ENCODE measurements around the gene PRPF38B.
A peak's percentile ranks its signal among the peaks of the same experiment; 100 is the strongest.

The PRPF38B gene

GRCh38 chr1:108745980-108746381 lies 53.9 kb downstream of the PRPF38B start:
- DNase-seq (ENCODE audit: low read depth), result no peak
- TF ChIP-seq CTCF (conservative IDR thresholded peaks at IDR 0.05; ENCODE audit: low read length), result no peak
- H3K4me3 ChIP-seq (ENCODE audit: low read length), result peak overlapping the region; percentile 16; the same call in 1 of the 2 replicates

GRCh38 chr1:108746382-108747170 lies 54.5 kb downstream of the PRPF38B start, which contains the start of gene STXBP3:
STXBP3 (plus strand) TSS chr1:108746674; CDS start chr1:108746738, 64 bp downstream.
- peak within 1 kb of the TSS; percentile 95 for H3K4me3 ChIP-seq (ENCODE audit: low read length)
- TF ChIP-seq CTCF (conservative IDR thresholded peaks at IDR 0.05; ENCODE audit: low read length), result peak; percentile 90
- peak; percentile 97 for DNase-seq (ENCODE audit: low read depth)

GRCh38 chr1:108747171-108747850 lies 55.2 kb downstream of the PRPF38B start:
- peak overlapping the region; percentile 95 for H3K4me3 ChIP-seq (ENCODE audit: low read length)
- no peak for TF ChIP-seq CTCF (conservative IDR thresholded peaks at IDR 0.05; ENCODE audit: low read length)
- DNase-seq (ENCODE audit: low read depth), result peak; percentile 87

GRCh38 chr1:108747898-108748297 lies 55.8 kb downstream of the PRPF38B start:
- H3K4me3 ChIP-seq (ENCODE audit: low read length), result peak overlapping the region; percentile 95
- no peak for TF ChIP-seq CTCF (conservative IDR thresholded peaks at IDR 0.05; ENCODE audit: low read length)
- no peak for DNase-seq (ENCODE audit: low read depth)

DNA sequence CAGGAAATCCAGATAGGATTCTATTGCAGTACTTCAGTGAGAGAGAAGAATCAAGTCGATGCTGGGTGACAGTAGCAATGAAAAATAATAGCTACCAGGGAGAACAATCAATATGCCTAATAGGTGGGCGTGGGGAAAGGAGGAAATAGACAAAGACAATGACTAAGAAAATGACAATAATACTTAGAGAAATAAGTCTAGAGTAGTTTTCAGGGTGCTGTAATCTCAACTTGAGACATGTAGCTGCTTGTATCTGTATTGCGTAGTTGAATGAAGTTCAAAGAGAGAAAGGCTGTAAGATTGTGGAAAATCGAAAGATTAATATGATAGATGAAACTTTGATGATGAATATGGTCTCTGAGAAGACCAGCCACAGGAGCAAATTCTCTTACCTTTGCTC lies 57.0 kb downstream of the PRPF38B start:
- DNase-seq (ENCODE audit: low read depth), result no peak
- no peak overlapping the region for H3K4me3 ChIP-seq (ENCODE audit: low read length)
- no peak for TF ChIP-seq CTCF (conservative IDR thresholded peaks at IDR 0.05; ENCODE audit: low read length)

- TF ChIP-seq CTCF (conservative IDR thresholded peaks at IDR 0.05; ENCODE audit: low read length), result no peak
- no peak overlapping the region for H3K4me3 ChIP-seq (ENCODE audit: low read length)
- DNase-seq (ENCODE audit: low read depth), result no peak
These were observed 58.5 kb downstream of the PRPF38B start for GRCh38 chr1:108750476-108751181.
